ENCODE measurements around the gene BMPER. TPM values are rescaled to one million over a fixed set of nuclear protein-coding genes. Genes with fewer than 3 reads are reported as not detected.

Gene BMPER
- total and polyA plus RNA-seq, 2 experiments from 2014 or later = 4.5 to 6.3 TPM

DNA sequence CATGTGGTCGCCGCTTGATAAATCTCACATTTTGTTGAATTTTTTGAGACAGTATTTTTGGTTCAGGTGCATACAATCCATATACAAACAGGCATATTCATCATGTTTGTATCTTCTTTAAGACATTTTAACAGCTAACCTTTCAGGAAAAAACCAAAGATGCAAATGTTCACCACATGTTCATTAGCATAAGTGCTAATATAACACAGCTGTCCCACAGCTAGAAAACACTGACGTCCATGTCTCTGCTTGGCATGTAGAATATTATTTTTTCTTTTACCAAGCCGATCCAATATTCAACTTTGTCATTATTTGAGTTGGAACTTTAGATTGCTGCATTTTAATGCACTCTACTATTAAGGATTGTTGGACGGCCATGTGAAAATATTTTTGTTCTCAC is 31.2 kb downstream of the BMPER start:
- 85% methylated on average over 5 of the region's 5 CpGs for WGBS (ENCODE audit: low lambda C conversion rate, missing lambda C conversion rate)
- no peaks in the 10 kb centered on the region for H3K9me2 ChIP-seq (replicated peaks; ENCODE audit: insufficient read depth)
- no peaks in the 10 kb centered on the region for H4K20me1 ChIP-seq (ENCODE audit: insufficient read depth, poor library complexity, severe bottlenecking)
- no peaks in the 10 kb centered on the region for H3K27me3 ChIP-seq
- no peaks in the 10 kb centered on the region for H3K36me3 ChIP-seq (replicated peaks; ENCODE audit: insufficient read depth, low read depth)
- DNase-seq (ENCODE audit: low spot score) = no peak
- H3K27ac ChIP-seq = no peak overlapping the region
- H3K4me3 ChIP-seq = no peak overlapping the region
- no peaks in the 10 kb centered on the region for H3K79me2 ChIP-seq
- H2AFZ ChIP-seq = no peak overlapping the region
- no peak for TF ChIP-seq EZH2 (IDR thresholded peaks at IDR 0.05; ENCODE audit: borderline replicate concordance)
- TF ChIP-seq EZH2phosphoT487 (IDR thresholded peaks at IDR 0.05; ENCODE audit: low read depth, severe bottlenecking, unreplicated experiment) = no peak
- no peak for TF ChIP-seq CTCF (IDR thresholded peaks at IDR 0.05; ENCODE audit: poor library complexity)
- H3K9me3 ChIP-seq (ENCODE audit: low read depth) = no peaks in the 10 kb centered on the region
- H3K4me1 ChIP-seq (ENCODE audit: insufficient read depth) = no peaks in the 10 kb centered on the region
- H3K4me2 ChIP-seq = no peak overlapping the region

GRCh38 chr7:33937871-33938270 is 32.5 kb downstream of the BMPER start:
- WGBS (ENCODE audit: low lambda C conversion rate, missing lambda C conversion rate) = 82% methylated on average over 5 of the region's 5 CpGs

DNA sequence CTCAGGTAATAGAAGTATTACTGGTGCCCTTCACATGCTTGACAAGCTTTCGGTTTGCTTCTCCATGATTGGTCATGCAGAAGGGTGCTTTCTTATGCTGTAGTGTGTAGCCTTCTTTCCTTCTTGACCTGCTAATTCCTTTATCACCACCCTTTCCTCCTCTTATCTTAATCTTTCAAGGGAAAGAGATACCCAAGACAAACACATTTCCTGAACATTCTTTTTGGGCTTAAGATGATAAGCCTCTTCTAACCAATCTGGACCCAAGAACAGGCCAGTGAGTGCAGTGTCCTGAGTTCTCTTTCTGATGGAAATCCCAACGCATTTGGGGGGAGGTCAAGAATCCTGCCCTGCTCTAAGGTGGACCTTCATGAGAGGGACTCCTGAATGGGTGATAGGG is 33.8 kb downstream of the BMPER start:
- Histone ChIP-seq H4K20me1 (ENCODE audit: insufficient read depth, poor library complexity, severe bottlenecking) (no peaks in the 10 kb centered on the region), H3K4me3 (no peak overlapping the region), H3K36me3 (replicated peaks; ENCODE audit: insufficient read depth, low read depth) (no peaks in the 10 kb centered on the region), H3K27ac (no peak overlapping the region), H3K4me2 (no peak overlapping the region), H3K9me3 (ENCODE audit: low read depth) (no peaks in the 10 kb centered on the region), H2AFZ (no peak overlapping the region), H3K4me1 (ENCODE audit: insufficient read depth) (no peaks in the 10 kb centered on the region), H3K79me2 (no peaks in the 10 kb centered on the region), H3K27me3 (no peaks in the 10 kb centered on the region), H3K9me2 (replicated peaks; ENCODE audit: insufficient read depth) (no peaks in the 10 kb centered on the region)
- DNase-seq (ENCODE audit: low spot score) = no peak
- TF ChIP-seq EZH2 (IDR thresholded peaks at IDR 0.05; ENCODE audit: borderline replicate concordance) = no peak
- TF ChIP-seq CTCF (IDR thresholded peaks at IDR 0.05; ENCODE audit: poor library complexity) = no peak
- TF ChIP-seq EZH2phosphoT487 (IDR thresholded peaks at IDR 0.05; ENCODE audit: low read depth, severe bottlenecking, unreplicated experiment) = no peak
- 60% methylated on average over 2 of the region's 2 CpGs for WGBS (ENCODE audit: low lambda C conversion rate, missing lambda C conversion rate)

More at GRCh38 chr7:33937871-33938270, 32.5 kb downstream of the BMPER start:
- Histone ChIP-seq H3K9me3 (ENCODE audit: low read depth) (no peaks in the 10 kb centered on the region), H3K4me2 (no peak overlapping the region), H3K27me3 (no peaks in the 10 kb centered on the region), H4K20me1 (ENCODE audit: insufficient read depth, poor library complexity, severe bottlenecking) (no peaks in the 10 kb centered on the region), H2AFZ (no peak overlapping the region), H3K4me3 (no peak overlapping the region), H3K4me1 (ENCODE audit: insufficient read depth) (no peaks in the 10 kb centered on the region), H3K27ac (no peak overlapping the region), H3K36me3 (replicated peaks; ENCODE audit: insufficient read depth, low read depth) (no peaks in the 10 kb centered on the region), H3K9me2 (replicated peaks; ENCODE audit: insufficient read depth) (no peaks in the 10 kb centered on the region), H3K79me2 (no peaks in the 10 kb centered on the region)
- no peak for TF ChIP-seq EZH2phosphoT487 (IDR thresholded peaks at IDR 0.05; ENCODE audit: low read depth, severe bottlenecking, unreplicated experiment)
- no peak for TF ChIP-seq CTCF (IDR thresholded peaks at IDR 0.05; ENCODE audit: poor library complexity)
- no peak for TF ChIP-seq EZH2 (IDR thresholded peaks at IDR 0.05; ENCODE audit: borderline replicate concordance)
- no peak for DNase-seq (ENCODE audit: low spot score)

- Histone ChIP-seq H3K9me2 (replicated peaks; ENCODE audit: insufficient read depth) (no peaks in the 10 kb centered on the region), H4K20me1 (ENCODE audit: insufficient read depth, poor library complexity, severe bottlenecking) (no peaks in the 10 kb centered on the region), H3K4me2 (no peak overlapping the region), H3K79me2 (no peaks in the 10 kb centered on the region), H3K27ac (no peak overlapping the region), H3K4me1 (ENCODE audit: insufficient read depth) (no peaks in the 10 kb centered on the region), H3K4me3 (no peak overlapping the region), H3K27me3 (no peaks in the 10 kb centered on the region), H2AFZ (no peak overlapping the region), H3K36me3 (replicated peaks; ENCODE audit: insufficient read depth, low read depth) (no peaks in the 10 kb centered on the region), H3K9me3 (ENCODE audit: low read depth) (no peaks in the 10 kb centered on the region)
- TF ChIP-seq CTCF (IDR thresholded peaks at IDR 0.05; ENCODE audit: poor library complexity) = no peak
- no peak for TF ChIP-seq EZH2 (IDR thresholded peaks at IDR 0.05; ENCODE audit: borderline replicate concordance)
- TF ChIP-seq EZH2phosphoT487 (IDR thresholded peaks at IDR 0.05; ENCODE audit: low read depth, severe bottlenecking, unreplicated experiment) = no peak
- DNase-seq (ENCODE audit: low spot score) = no peak
Measured at GRCh38 chr7:33940503-33940902, 35.2 kb downstream of the BMPER start.
